Panc1 (cell line): ENCODE data around the gene TBRG1.

ENCODE experiments used
- CTCF ChIP-seq: fragments of 450-650 bp; IDR thresholded peaks from 2 replicates; pipeline ENCODE4 v1.5.1; 2017; ENCODE audit warnings: mild to moderate bottlenecking
- TF ChIP-seq, protein P1 (sequence below), 2 experiments: IDR thresholded peaks; 2 replicates each; pipeline ENCODE4 v1.6.1; 2011 to 2012; ENCODE audit warnings: low read depth in 2 of 2, control low read depth in 1 of 2, low read length in 1 of 2, mild to moderate bottlenecking in 1 of 2, moderate library complexity in 1 of 2; ENCODE audit not compliant: insufficient read depth in 1 of 2

DNA sequence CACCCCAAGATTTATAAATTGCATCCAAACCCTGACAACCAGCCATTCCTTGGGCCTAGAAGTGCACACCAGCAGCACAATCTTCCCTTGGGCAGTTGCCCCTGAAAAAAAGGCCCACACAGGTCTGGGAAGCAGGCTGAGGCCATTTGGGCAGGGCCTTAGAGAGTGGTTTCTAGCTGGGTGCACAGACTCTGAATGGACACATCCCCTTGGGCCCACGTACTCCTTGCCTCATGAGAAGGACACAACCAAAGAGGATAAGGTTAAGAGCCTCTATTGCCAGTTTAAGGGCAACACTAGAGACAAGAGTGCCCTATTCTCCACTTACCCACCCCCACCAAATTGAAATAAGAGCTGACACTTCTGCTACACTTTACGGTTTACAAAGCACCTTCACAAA, 12.4 kb upstream of the TBRG1 start:
- no peak for TF ChIP-seq CTCF
- TF ChIP-seq, protein P1, sequence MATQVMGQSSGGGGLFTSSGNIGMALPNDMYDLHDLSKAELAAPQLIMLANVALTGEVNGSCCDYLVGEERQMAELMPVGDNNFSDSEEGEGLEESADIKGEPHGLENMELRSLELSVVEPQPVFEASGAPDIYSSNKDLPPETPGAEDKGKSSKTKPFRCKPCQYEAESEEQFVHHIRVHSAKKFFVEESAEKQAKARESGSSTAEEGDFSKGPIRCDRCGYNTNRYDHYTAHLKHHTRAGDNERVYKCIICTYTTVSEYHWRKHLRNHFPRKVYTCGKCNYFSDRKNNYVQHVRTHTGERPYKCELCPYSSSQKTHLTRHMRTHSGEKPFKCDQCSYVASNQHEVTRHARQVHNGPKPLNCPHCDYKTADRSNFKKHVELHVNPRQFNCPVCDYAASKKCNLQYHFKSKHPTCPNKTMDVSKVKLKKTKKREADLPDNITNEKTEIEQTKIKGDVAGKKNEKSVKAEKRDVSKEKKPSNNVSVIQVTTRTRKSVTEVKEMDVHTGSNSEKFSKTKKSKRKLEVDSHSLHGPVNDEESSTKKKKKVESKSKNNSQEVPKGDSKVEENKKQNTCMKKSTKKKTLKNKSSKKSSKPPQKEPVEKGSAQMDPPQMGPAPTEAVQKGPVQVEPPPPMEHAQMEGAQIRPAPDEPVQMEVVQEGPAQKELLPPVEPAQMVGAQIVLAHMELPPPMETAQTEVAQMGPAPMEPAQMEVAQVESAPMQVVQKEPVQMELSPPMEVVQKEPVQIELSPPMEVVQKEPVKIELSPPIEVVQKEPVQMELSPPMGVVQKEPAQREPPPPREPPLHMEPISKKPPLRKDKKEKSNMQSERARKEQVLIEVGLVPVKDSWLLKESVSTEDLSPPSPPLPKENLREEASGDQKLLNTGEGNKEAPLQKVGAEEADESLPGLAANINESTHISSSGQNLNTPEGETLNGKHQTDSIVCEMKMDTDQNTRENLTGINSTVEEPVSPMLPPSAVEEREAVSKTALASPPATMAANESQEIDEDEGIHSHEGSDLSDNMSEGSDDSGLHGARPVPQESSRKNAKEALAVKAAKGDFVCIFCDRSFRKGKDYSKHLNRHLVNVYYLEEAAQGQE (IDR thresholded peaks at IDR 0.05; ENCODE audit: insufficient read depth in 1 of 2, low read depth in 2 of 2, low read length in 1 of 2), result no peak
